ENCODE measurements around the gene KCND3. TPM values are rescaled to one million over a fixed set of nuclear protein-coding genes. Genes with fewer than 3 reads are reported as not detected.

KCND3 gene
- total RNA-seq, 4 donors from 2014 or later: 0.35 to 4.1 (median 0.90) TPM

DNA sequence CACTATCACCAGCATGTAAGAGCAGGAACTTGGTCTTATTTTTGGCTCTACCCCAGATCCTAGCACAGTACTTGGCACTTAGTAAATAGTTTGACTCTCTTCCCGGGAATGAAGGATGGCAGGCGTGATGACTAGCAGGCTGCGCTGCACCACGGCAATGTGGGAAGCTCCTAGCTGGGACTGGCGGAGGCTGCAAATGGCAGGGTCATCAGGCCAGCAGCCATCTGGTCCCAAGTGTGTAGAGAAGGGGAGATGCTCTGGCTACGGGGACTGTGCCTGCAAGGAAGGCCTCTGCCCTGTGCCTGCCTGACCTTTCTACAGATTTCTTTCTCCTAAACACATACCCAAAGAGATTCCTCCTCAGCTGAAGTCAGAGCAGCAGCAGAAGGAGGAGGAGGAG lies 95.0 kb downstream of the KCND3 start:
- Histone ChIP-seq H3K27me3 (no peaks in the 10 kb centered on the region), H3K27ac (no peak overlapping the region), H3K4me1 (no peaks in the 10 kb centered on the region), H3K9me3 (no peaks in the 10 kb centered on the region), H3K4me3 (no peak overlapping the region), H3K36me3 (no peaks in the 10 kb centered on the region)
- TF ChIP-seq POLR2A (IDR thresholded peaks at IDR 0.05): no peak
- no peak for TF ChIP-seq CTCF (IDR thresholded peaks at IDR 0.05)
- no peak for DNase-seq

GRCh38 chr1:111891566-111891965 lies 97.9 kb downstream of the KCND3 start:
- H3K9me3 ChIP-seq: no peaks in the 10 kb centered on the region
- H3K27ac ChIP-seq: no peak overlapping the region
- no peaks in the 10 kb centered on the region for H3K36me3 ChIP-seq
- DNase-seq: no peak
- no peaks in the 10 kb centered on the region for H3K4me1 ChIP-seq
- TF ChIP-seq CTCF (IDR thresholded peaks at IDR 0.05) (no peak), POLR2A (IDR thresholded peaks at IDR 0.05) (no peak)
- no peak overlapping the region for H3K4me3 ChIP-seq
- H3K27me3 ChIP-seq: no peaks in the 10 kb centered on the region

- no peak for TF ChIP-seq CTCF (IDR thresholded peaks at IDR 0.05)
- TF ChIP-seq POLR2A (IDR thresholded peaks at IDR 0.05): no peak
- Histone ChIP-seq H3K36me3 (no peaks in the 10 kb centered on the region), H3K4me3 (no peak overlapping the region), H3K27me3 (no peaks in the 10 kb centered on the region), H3K9me3 (no peaks in the 10 kb centered on the region), H3K4me1 (no peaks in the 10 kb centered on the region), H3K27ac (no peak overlapping the region)
- DNase-seq: no peak
These were observed 100.6 kb downstream of the KCND3 start for GRCh38 chr1:111888740-111889376.

DNA sequence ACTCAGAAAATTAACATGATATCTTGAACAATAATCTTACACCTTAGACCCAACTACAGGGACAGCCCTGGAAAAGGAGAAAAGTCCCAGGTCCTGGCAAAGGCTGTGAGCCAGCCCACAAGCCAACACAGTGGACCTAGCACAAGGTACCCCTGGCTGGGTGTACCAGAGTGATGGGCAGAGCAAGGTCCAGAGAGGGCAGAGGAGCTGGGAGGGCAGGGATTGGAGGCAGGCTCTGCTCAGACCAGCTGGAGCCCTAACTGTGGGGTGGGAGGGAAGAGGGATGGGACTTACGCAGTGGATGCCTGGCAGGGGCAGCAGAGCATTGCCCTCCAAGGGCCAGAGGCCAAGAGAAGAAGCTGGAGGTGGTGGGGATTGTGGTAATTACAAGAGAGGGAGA lies 101.6 kb downstream of the KCND3 start:
- Histone ChIP-seq H3K27me3 (no peaks in the 10 kb centered on the region), H3K4me3 (no peak overlapping the region), H3K4me1 (no peaks in the 10 kb centered on the region), H3K9me3 (no peaks in the 10 kb centered on the region), H3K27ac (no peak overlapping the region), H3K36me3 (no peaks in the 10 kb centered on the region)
- TF ChIP-seq POLR2A (IDR thresholded peaks at IDR 0.05) (no peak), CTCF (IDR thresholded peaks at IDR 0.05) (no peak)
- DNase-seq: no peak

DNA sequence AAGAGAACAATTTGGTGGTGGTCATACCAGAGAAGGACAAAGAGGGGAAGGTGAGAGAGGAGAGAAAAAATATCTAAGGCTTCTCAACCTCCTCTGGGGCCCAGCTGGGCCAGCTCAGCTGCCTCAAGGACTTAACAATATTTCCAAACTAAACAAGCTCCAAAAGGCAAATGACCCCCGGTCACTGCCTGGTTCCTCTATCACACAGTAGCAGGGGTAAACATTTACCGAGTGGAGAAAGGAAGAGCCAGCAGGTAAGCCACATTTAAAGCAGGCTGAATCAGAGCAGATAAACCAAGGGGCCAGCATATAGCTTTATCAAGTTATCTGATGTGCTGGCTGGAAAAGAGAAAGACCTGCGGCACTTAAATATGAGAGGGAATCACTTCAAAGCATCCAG lies 102.1 kb downstream of the KCND3 start:
- Histone ChIP-seq H3K27me3 (no peaks in the 10 kb centered on the region), H3K36me3 (no peaks in the 10 kb centered on the region), H3K4me1 (no peaks in the 10 kb centered on the region), H3K9me3 (no peaks in the 10 kb centered on the region), H3K27ac (no peak overlapping the region), H3K4me3 (no peak overlapping the region)
- no peak for TF ChIP-seq CTCF (IDR thresholded peaks at IDR 0.05)
- no peak for TF ChIP-seq POLR2A (IDR thresholded peaks at IDR 0.05)
- no peak for DNase-seq

DNA sequence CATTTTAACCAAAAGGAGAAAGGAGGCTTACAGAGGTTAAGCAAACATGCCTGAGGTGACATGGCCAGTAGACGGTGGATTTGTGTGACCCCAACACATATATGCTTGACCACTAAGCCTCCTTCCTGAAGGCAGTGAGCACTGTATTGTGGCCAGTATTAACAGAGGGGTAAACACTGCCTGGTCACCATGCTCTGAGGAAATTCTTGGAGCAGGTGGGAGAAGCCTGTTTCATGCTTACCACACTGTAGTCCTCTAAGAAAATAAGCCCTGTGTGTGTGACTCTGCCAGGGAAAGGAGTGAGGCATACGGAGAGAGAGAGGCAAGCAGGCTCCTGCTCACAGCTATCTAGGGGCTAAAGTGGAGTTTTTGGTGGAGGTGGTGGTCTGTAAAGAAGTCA lies 102.7 kb downstream of the KCND3 start:
- TF ChIP-seq CTCF (IDR thresholded peaks at IDR 0.05) (no peak), POLR2A (IDR thresholded peaks at IDR 0.05) (no peak)
- H3K27me3 ChIP-seq: no peaks in the 10 kb centered on the region

More for the DNA sequence above, 102.7 kb downstream of the KCND3 start:
- Histone ChIP-seq H3K4me3 (no peak overlapping the region), H3K36me3 (no peaks in the 10 kb centered on the region), H3K9me3 (no peaks in the 10 kb centered on the region), H3K4me1 (no peaks in the 10 kb centered on the region), H3K27ac (no peak overlapping the region)
- DNase-seq: no peak

All from Peyer's patch (tissue), 4 donors.